HepG2 (cell line): ENCODE measurements around the gene KLF12. TPM values are rescaled to one million over a fixed set of nuclear protein-coding genes. Genes with fewer than 3 reads are reported as not detected.

Source experiments
- ATAC-seq: fragments of 200-7000 bp; cut with Tn5 transposase; 3 replicates; pipeline ENCODE4 v1.9.1; 2020; ENCODE audit warnings: mild to moderate bottlenecking, moderate library complexity
- BruUV-seq: library from RNA; stranded (reverse); fragments of 400-500 nt; replicated peaks from 2 replicates; lab custom pipeline; 2021; lab: Mats Ljungman, UMichigan
- CTCF ChIA-PET: fragments of 300-600 bp; formaldehyde crosslinking; extraction: SDS; loops from one replicate; lab custom pipeline; 2021; ENCODE audit warnings: low total read pairs, inconsistent platforms, low intra/inter-chr PET ratio; lab: Yijun Ruan, JAX
- POLR2A ChIA-PET: fragments of 350-600 bp; sonication (Branson Sonifier 250); formaldehyde crosslinking; loops from one replicate; lab custom pipeline; 2020; ENCODE audit warnings: antibody characterized with exemption, inconsistent platforms; lab: Yijun Ruan, JAX
- DNase-seq: peaks from one replicate; pipeline ENCODE4 v3.0.0-alpha.2; 2015; ENCODE audit warnings: low spot score
- FAIRE-seq: peaks from 3 replicates; lab custom pipeline; 2011; peaks lifted over from hg19 to GRCh38; lab: Jason Lieb, UNC
- H2AFZ ChIP-seq: one replicate; pipeline ENCODE4 v1.6.1; 2011; ENCODE audit warnings: low read length, inconsistent platforms
- H3K27ac ChIP-seq: fragments of 300-600 bp; 3 replicates; pipeline ENCODE4 v1.8.0; 2011; ENCODE audit warnings: mixed run types, mild to moderate bottlenecking, mixed read lengths, low read length, inconsistent platforms; ENCODE audit not compliant: insufficient read depth; ENCODE audit errors: extremely low read length
- H3K27me3 ChIP-seq, 2 experiments: fragments of 200-600 bp in 1 of 2; 2 replicates in 1 of 2; 3 replicates in 1 of 2; pipeline versions ENCODE4 v1.6.0 to v1.8.0; 2011; ENCODE audit warnings: low read length in 2 of 2, mild to moderate bottlenecking in 2 of 2, moderate library complexity in 2 of 2, inconsistent platforms in 1 of 2; ENCODE audit not compliant: insufficient read depth in 2 of 2, control insufficient read depth in 1 of 2
- H3K36me3 ChIP-seq, 2 experiments: fragments of 200-600 bp in 1 of 2; replicated peaks in 1 of 2; 2 replicates in 1 of 2; 3 replicates in 1 of 2; pipeline versions ENCODE4 v1.5.1 to v1.8.0; 2011; ENCODE audit warnings: low read length in 2 of 2, inconsistent platforms in 1 of 2; ENCODE audit not compliant: insufficient read depth in 2 of 2, control insufficient read depth in 1 of 2
- H3K4me1 ChIP-seq: 2 replicates; pipeline ENCODE4 v1.5.1; 2012; ENCODE audit warnings: low read length, inconsistent platforms; ENCODE audit not compliant: insufficient read depth
- H3K4me2 ChIP-seq: 2 replicates; pipeline ENCODE4 v1.6.0; 2011; ENCODE audit warnings: low read depth, low read length, inconsistent platforms
- H3K4me3 ChIP-seq, 3 experiments: fragments of 200-600 bp in 1 of 3; sonication (generic), shearing (Covaris generic) in 1 of 3; replicated peaks in 1 of 3; 2 replicates each; pipeline ENCODE4 v1.5.1; 2011 to 2016; ENCODE audit warnings: low read length in 3 of 3, inconsistent platforms in 2 of 3, low read depth in 2 of 3, mild to moderate bottlenecking in 2 of 3, control low read depth in 1 of 3, mixed read lengths in 1 of 3; ENCODE audit not compliant: insufficient read depth in 1 of 3
- H3K79me2 ChIP-seq: one replicate; pipeline ENCODE4 v1.6.1; 2011; ENCODE audit warnings: low read length, inconsistent platforms; ENCODE audit not compliant: insufficient read depth
- H3K9ac ChIP-seq: 2 replicates; pipeline ENCODE4 v1.6.0; 2011; ENCODE audit warnings: mild to moderate bottlenecking, low read depth, low read length, inconsistent platforms; ENCODE audit not compliant: insufficient read depth
- H3K9me3 ChIP-seq: 2 replicates; pipeline ENCODE4 v1.5.1; 2012; ENCODE audit warnings: mild to moderate bottlenecking, low read length
- H4K20me1 ChIP-seq: 2 replicates; pipeline ENCODE4 v1.6.0; 2011; ENCODE audit warnings: inconsistent platforms, mild to moderate bottlenecking, low read length, moderate library complexity; ENCODE audit not compliant: insufficient read depth
- CEBPB ChIP-seq: IDR thresholded peaks from 2 replicates; pipeline ENCODE4 v1.6.1; 2011; ENCODE audit warnings: low read depth, low read length, improper control_type of control experiment, borderline replicate concordance
- GABPA ChIP-seq, 2 experiments: IDR thresholded peaks; 2 replicates each; pipeline ENCODE4 v1.6.1; 2011 to 2016; ENCODE audit warnings: low read depth in 2 of 2, low read length in 1 of 2, missing biosample characterization in 1 of 2, missing genetic modification characterization in 1 of 2
- HHEX ChIP-seq: IDR thresholded peaks from 2 replicates; pipeline ENCODE4 v1.6.1; 2016; ENCODE audit warnings: control low read depth
- KDM6A ChIP-seq: IDR thresholded peaks from 2 replicates; pipeline ENCODE4 v1.6.1; 2016; ENCODE audit warnings: low read depth
- U2AF2 ChIP-seq: fragments of 200-400 bp; formaldehyde crosslinking; IDR thresholded peaks from 2 replicates; pipeline ENCODE4 v1.6.1; 2017; ENCODE audit warnings: low read depth, mild to moderate bottlenecking, low read length
- YEATS2 ChIP-seq: sonication (generic); formaldehyde crosslinking; IDR thresholded peaks from 2 replicates; pipeline ENCODE4 v1.4.0; 2020; ENCODE audit warnings: missing genetic modification reagents, borderline replicate concordance
- ZFP62 ChIP-seq: sonication (generic); formaldehyde crosslinking; IDR thresholded peaks from 2 replicates; pipeline ENCODE4 v1.4.0; 2020; ENCODE audit warnings: missing genetic modification reagents
- ZNF547 ChIP-seq: sonication (generic); formaldehyde crosslinking; IDR thresholded peaks from 2 replicates; pipeline ENCODE4 v1.5.1; 2020; ENCODE audit warnings: mild to moderate bottlenecking, missing genetic modification reagents
- ZNF850 ChIP-seq: sonication (generic); formaldehyde crosslinking; conservative IDR thresholded peaks from 2 replicates; pipeline ENCODE4 v1.9.0; 2021; ENCODE audit warnings: mild to moderate bottlenecking, missing genetic modification reagents
- WGBS: methylation state at CpG from one replicate; pipeline ENCODE4 v1.1.6; 2017; ENCODE audit warnings: low lambda C conversion rate; 5-methylcytosine and 5-hydroxymethylcytosine counted together
- in situ Hi-C: cut with HindIII; loops from 2 replicates; pipeline ENCODE4 v1.10.0; 2017; ENCODE audit warnings: low pct_unique_long_range_greater_than_20kb; ENCODE audit not compliant: extremely low pct_ligation_motif_present
- intact Hi-C: fragments of 100-400 bp; cut with micrococcal nuclease; formaldehyde crosslinking; loops from one replicate; pipeline ENCODE4 v1.10.0; 2022; ENCODE audit not compliant: unreplicated experiment
- polyA plus RNA-seq, 8 experiments: library from polyadenylated mRNA; depleted of rRNA in 3 of 8; stranded (reverse) in 7 of 8; unstranded in 1 of 8; fragments of >200 nt; fragmentation: Illumina TruSeq in 4 of 8; extraction: Trizol in 4 of 8; gene quantifications; 2 replicates each; pipeline versions ENCODE4 v1.2.1 to v1.2.3, GENCODE V29; 2011 to 2016; ENCODE audit warnings: low read depth in 4 of 8, missing spikeins in 1 of 8, mixed read lengths in 1 of 8; ENCODE audit not compliant: insufficient read depth in 1 of 8
- total RNA-seq, 5 experiments: library from RNA; depleted of rRNA; stranded (reverse); fragments of >200 nt; fragmentation: Illumina TruSeq; extraction: Trizol; gene quantifications; 2 replicates each; pipeline ENCODE4 v1.2.3, GENCODE V29; 2016; ENCODE audit warnings: low read depth in 1 of 5
- TF ChIP-seq, protein P1 (sequence below): sonication (generic); formaldehyde crosslinking; IDR thresholded peaks from 2 replicates; pipeline ENCODE4 v1.4.0; 2020; ENCODE audit warnings: missing genetic modification reagents
- TF ChIP-seq, protein P2 (sequence below): sonication (generic); formaldehyde crosslinking; IDR thresholded peaks from 2 replicates; pipeline ENCODE4 v1.5.0; 2020; ENCODE audit warnings: missing genetic modification reagents, mild to moderate bottlenecking, borderline replicate concordance
- TF ChIP-seq, protein P3 (sequence below), 2 experiments: sonication (generic) in 1 of 2; formaldehyde crosslinking in 1 of 2; IDR thresholded peaks; 2 replicates each; pipeline versions ENCODE4 v1.6.1 to v1.9.0; 2014 to 2022; ENCODE audit warnings: antibody characterized with exemption in 1 of 2, borderline replicate concordance in 1 of 2, inconsistent platforms in 1 of 2, low read depth in 1 of 2, missing genetic modification reagents in 1 of 2
- TF ChIP-seq, protein P4 (sequence below): sonication (generic); formaldehyde crosslinking; IDR thresholded peaks from 2 replicates; pipeline ENCODE4 v1.8.1; 2023; ENCODE audit warnings: mild to moderate bottlenecking, inconsistent platforms, moderate library complexity, missing genetic modification reagents, borderline replicate concordance

Gene KLF12
- total and polyA plus RNA-seq, 2 of the 13 experiments (the other 11 are each of a cell fraction or from before 2014, with no cell fraction given) = 0.66 to 1.5 TPM

DNA sequence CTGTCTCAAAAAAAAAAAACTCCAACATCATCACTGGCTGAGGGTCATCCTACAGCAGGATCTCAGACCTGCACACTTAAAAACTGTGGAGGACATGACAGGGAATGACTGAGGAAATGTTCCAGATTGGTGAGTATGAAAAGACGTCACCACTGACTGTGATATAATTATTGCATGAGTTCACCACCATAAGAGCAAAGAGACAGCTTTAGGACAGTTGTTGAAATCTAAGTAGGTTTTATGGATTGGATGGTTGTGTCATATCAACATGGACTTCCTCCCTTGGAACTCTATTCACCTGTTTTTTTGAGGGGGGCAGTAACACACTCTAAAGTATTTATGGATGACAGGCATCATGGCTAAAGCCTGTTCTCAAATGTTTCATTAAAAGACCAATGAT, 31.5 kb downstream of the KLF12 start (continued):
- no peak for TF ChIP-seq ZFP62 (CRISPR knock-in tag)
- TF ChIP-seq, protein P1, sequence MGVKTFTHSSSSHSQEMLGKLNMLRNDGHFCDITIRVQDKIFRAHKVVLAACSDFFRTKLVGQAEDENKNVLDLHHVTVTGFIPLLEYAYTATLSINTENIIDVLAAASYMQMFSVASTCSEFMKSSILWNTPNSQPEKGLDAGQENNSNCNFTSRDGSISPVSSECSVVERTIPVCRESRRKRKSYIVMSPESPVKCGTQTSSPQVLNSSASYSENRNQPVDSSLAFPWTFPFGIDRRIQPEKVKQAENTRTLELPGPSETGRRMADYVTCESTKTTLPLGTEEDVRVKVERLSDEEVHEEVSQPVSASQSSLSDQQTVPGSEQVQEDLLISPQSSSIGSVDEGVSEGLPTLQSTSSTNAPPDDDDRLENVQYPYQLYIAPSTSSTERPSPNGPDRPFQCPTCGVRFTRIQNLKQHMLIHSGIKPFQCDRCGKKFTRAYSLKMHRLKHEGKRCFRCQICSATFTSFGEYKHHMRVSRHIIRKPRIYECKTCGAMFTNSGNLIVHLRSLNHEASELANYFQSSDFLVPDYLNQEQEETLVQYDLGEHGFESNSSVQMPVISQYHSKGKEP (CRISPR knock-in tag) = no peak
- no peak for TF ChIP-seq CEBPB

DNA sequence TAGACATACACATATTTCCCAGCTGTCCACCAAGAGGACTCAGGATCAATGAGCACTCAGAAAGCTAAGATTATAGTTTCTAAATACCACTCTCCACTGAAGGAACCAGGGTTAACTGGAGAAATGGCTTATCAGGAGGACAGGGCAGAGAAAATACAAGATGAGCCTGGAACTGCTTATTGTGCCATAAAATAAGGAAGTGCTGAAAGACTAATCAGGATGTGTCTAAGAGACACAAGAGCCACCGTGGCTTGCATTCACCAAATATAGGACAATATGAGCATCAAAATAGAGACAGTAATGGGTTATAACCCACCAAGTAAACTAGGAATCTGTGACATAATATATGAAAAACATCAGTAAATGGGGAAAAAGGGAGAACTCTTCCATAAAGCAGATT, 32.8 kb downstream of the KLF12 start:
- H3K4me1 ChIP-seq = peaks cover 17% of the 10 kb centered on the region
- no TSS peak for BruUV-seq
- H3K79me2 ChIP-seq = no peaks in the 10 kb centered on the region
- no peak overlapping the region for H3K27ac ChIP-seq
- 89% methylated on average over 1 of the region's 1 CpG for WGBS
- H3K9me3 ChIP-seq = no peaks in the 10 kb centered on the region
- DNase-seq (no peak), ATAC-seq (no peak), FAIRE-seq (no peak)
- POLR2A ChIA-PET = no interaction called here
- no peaks in the 10 kb centered on the region for H3K27me3 ChIP-seq
- CTCF ChIA-PET = no interaction called here
- no peaks in the 10 kb centered on the region for H4K20me1 ChIP-seq
- H3K4me3 ChIP-seq = no peak overlapping the region
- H3K36me3 ChIP-seq = no peaks in the 10 kb centered on the region
- H2AFZ ChIP-seq = no peak overlapping the region
- H3K4me2 ChIP-seq = no peak overlapping the region
- intact Hi-C loops (no loop called here), in situ Hi-C loops (no loop called here)
- no peak overlapping the region for H3K9ac ChIP-seq
- no peak for TF ChIP-seq ZNF850
- TF ChIP-seq, protein P2, sequence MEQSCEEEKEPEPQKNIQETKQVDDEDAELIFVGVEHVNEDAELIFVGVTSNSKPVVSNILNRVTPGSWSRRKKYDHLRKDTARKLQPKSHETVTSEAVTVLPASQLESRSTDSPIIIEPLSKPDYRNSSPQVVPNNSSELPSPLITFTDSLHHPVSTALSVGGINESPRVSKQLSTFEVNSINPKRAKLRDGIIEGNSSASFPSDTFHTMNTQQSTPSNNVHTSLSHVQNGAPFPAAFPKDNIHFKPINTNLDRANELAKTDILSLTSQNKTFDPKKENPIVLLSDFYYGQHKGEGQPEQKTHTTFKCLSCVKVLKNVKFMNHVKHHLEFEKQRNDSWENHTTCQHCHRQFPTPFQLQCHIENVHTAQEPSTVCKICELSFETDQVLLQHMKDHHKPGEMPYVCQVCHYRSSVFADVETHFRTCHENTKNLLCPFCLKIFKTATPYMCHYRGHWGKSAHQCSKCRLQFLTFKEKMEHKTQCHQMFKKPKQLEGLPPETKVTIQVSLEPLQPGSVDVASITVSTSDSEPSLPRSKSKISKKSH (CRISPR knock-in tag) = no peak
- TF ChIP-seq HHEX (CRISPR knock-in tag) = no peak
- TF ChIP-seq, protein P3, sequence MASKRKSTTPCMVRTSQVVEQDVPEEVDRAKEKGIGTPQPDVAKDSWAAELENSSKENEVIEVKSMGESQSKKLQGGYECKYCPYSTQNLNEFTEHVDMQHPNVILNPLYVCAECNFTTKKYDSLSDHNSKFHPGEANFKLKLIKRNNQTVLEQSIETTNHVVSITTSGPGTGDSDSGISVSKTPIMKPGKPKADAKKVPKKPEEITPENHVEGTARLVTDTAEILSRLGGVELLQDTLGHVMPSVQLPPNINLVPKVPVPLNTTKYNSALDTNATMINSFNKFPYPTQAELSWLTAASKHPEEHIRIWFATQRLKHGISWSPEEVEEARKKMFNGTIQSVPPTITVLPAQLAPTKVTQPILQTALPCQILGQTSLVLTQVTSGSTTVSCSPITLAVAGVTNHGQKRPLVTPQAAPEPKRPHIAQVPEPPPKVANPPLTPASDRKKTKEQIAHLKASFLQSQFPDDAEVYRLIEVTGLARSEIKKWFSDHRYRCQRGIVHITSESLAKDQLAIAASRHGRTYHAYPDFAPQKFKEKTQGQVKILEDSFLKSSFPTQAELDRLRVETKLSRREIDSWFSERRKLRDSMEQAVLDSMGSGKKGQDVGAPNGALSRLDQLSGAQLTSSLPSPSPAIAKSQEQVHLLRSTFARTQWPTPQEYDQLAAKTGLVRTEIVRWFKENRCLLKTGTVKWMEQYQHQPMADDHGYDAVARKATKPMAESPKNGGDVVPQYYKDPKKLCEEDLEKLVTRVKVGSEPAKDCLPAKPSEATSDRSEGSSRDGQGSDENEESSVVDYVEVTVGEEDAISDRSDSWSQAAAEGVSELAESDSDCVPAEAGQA (IDR thresholded peaks at IDR 0.05; ENCODE audit: low read depth) = no peak
- TF ChIP-seq, protein P3 (CRISPR knock-in tag; IDR thresholded peaks at IDR 0.05; ENCODE audit: borderline replicate concordance) = no peak
- no peak for TF ChIP-seq U2AF2
- TF ChIP-seq, protein P4, sequence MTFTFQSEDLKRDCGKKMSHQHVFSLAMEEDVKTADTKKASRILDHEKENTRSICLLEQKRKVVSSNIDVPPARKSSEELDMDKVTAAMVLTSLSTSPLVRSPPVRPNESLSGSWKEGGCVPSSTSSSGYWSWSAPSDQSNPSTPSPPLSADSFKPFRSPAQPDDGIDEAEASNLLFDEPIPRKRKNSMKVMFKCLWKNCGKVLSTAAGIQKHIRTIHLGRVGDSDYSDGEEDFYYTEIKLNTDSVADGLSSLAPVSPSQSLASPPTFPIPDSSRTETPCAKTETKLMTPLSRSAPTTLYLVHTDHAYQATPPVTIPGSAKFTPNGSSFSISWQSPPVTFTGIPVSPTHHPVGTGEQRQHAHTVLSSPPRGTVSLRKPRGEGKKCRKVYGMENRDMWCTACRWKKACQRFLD = no peak
- no peak for TF ChIP-seq YEATS2 (CRISPR knock-in tag)
- TF ChIP-seq ZNF547 (CRISPR knock-in tag) = no peak
- no peak for TF ChIP-seq GABPA (IDR thresholded peaks at IDR 0.05; ENCODE audit: low read depth, low read length)
- no peak for TF ChIP-seq GABPA (CRISPR knock-in tag; IDR thresholded peaks at IDR 0.05; ENCODE audit: low read depth)
- no peak for TF ChIP-seq KDM6A (CRISPR knock-in tag)
